Stimulated activated CD8-positive, alpha-beta memory T cell treated with anti-CD3 and anti-CD28 coated beads, Interleukin-4, amount 100 ng/mL, for 24 hours (primary cell): Measurements from ENCODE around the gene ARHGAP10.
"Not testable (repeated sequence)": the region's sequence is repeated elsewhere in the genome, so short reads cannot be mapped to it uniquely, and the experiment has no call there.

Source experiments
- DNase-seq: peaks from one replicate; pipeline ENCODE4 v3.0.0-alpha.2; 2020; ENCODE audit warnings: low read depth

The ARHGAP10 gene

DNA sequence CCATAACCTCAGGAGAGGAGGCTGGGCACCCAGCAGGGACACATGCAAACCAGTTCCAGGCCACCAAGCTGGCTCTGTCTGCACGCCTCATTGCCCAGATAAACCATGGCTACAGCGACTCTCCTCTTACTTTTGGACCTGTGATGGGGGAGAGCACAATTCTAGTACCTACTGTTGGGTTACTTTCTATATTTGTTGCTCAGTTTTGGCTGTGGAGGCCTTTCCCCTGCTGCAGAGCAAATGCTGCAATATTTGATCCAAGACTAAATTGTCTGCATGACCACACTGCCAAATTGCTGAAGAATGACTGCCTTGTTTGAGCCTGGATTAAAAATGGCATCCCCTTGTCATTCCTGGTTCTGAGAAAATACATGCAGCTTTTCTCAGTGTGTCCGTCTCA lies 253.5 kb downstream of the ARHGAP10 start:
- no peak for DNase-seq

DNA sequence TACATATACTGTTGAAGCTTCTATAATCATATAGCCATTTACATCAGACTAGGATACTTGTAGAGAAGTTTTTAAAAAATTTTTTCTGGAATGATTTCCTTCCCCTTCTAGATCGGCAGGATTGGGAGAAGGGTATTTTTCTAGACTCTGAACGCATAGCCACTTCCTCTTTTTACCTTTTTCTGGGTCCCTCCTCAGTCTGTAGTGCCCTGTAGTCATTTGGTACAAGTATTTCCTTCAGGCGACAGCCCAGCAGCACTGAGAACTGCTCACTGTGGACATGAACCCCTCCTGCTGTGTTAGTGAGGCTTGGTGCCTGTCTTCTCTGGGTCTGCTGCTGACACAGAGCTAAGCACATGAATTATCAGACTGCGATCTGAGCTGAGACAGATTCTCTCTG lies 255.4 kb downstream of the ARHGAP10 start:
- DNase-seq: no peak

DNA sequence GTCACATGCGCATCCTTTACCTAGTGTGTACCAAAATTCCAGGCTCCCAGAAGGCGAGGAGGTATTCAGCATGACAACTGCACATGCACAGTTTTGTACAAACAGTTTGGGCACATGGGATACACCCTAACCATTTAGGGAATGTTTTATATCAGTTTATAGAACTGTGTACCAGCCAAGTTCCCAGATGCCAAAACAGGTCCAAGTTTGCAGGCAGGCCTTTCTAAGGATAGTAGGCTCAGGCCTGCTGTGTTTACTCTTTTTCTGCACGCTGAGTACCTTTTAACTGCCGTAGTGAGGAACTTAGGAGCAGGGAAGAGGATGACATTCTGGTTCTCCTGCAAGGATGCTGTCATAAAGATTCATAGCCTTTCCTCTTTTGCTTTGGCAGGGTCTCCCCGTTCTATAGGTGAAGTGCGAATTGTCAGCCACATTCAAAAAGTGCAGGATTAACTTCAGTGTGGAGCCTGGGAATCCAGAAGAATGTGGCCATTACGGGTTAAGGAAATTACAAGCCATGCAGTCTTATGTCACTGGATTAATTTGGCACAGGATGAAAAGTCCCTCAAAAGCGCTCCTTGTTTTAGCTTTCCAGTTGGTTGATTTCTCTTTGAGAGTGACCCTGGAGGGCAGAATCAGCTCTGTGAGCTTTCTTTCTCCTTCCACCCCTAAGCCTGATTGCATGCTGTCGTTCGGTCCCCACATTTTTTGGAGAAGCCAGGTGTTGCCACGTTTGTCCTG lies 259.8 kb downstream of the ARHGAP10 start:
- DNase-seq: no peak

DNA sequence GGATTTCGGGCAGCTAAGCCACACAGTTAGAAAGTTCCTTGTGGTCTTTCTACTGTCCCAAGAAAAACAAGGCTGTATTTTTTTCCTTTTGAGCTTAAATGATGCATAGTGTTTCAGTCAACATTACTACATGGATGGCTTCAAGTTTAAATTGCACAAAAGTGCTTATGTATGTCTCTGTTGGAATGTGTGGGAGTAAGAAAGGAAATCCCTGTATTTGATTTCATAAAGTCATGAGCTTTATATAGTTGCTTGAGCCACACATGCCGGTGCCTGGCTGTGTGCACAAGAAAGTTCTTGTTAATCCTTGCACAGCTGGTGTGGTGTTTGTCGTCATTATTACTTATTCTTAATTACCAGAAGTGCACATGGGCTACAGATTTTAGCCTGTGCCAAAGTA lies 262.2 kb downstream of the ARHGAP10 start:
- DNase-seq: no peak

DNA sequence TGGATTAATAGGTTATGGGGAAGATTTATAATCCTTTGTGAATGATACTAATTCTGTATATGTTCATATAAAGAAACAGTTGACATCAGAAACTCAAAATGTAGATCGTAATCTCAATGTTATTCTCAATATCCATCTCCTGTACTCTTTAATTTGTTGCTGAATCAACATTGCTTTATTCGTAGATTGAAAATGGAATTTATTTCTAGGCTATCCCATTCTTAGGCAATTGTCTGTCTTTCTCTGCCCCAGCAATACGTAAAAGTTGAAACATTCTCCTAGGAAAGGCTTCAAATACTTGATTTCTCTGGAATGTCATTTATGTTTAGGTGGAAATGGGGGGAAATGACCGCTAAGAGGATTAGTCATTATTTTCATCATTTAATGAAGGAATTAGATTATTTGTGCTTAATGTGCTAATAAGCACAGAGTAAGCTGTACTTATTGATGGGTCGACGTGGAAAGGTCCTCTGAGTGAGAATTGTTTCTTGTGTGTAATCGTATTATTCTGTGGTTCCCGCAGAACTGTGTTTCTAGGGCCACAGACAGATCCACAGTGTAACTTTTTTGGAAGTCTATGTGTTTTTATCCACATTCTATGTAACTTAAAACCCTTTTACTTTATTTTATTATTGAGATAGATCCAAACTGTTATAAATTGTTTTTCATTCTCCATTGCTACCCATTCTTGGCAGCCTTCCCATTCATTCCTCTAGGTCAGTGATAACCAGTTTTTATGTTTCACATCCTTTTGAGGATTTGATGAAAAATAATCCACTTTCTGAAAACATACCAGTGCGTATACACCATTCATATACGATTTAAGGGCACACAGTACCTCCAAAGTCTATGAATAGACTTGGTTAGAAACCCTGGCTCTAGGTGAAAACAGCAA lies 262.9 kb downstream of the ARHGAP10 start:
- no peak for DNase-seq

DNA sequence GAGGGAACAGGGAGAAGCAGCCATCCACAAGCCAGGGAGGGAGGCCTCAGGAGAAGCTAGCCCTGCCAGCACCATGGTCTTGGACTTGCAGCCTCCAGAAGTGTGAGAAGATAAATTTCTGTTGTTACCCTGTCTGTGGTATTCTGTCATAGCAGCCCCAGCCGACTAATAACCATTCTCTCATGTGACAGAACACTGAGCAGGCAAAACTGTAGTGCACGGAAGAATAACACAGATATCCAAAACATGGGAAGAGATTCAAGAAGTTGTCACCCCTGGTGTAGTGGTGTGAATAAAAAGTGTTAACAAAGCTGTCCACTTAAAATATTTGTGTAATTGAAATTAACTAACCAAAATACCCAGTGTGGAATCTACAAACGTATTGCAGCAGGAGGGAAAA lies 265.0 kb downstream of the ARHGAP10 start:
- DNase-seq: no peak

DNA sequence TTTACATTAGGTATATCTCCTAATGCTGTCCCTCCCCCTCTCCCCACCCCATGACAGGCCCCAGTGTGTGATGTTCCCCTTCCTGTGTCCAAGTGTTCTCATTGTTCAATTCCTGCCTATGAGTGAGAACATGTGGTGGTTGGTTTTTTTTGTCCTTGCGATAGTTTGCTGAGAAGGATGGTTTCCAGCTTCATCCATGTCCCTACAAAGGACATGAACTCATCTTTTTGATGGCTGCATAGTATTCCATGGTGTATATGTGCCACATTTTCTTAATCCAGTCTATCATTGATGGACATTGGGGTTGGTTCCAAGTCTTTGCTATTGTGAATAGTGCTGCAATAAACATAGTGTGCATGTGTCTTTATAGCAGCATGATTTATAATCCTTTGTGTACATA lies 268.1 kb downstream of the ARHGAP10 start:
- not testable (repeated sequence) for DNase-seq

DNA sequence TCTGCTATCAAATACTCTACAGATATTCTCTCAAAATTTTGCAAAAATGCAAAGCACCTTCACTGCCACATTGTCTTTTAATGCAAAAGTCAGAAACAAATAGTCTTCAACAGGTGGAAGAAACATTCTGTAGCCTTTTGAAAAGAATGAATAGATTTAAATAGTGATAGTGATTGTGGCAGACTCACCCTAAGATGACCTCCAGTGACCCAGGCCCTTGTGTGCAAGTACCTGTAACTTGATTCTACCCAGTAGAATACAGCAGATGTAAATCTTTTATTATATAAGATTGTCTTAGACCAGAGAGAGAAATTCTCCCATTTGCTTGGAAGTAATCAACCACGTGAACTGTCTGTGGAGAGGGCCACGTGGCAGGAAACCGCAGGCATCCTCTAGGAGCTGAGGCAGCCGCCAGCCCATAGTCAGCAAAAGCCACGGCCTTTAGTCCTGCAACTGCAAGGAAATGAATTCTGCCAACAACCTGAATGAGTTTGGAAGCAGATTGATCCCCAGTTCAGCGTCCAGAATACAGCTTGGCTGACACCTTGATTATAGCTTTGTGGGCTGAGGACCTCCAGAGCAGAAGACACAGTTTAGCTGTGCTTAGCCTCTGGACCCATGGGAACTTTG lies 272.5 kb downstream of the ARHGAP10 start:
- DNase-seq: no peak

DNA sequence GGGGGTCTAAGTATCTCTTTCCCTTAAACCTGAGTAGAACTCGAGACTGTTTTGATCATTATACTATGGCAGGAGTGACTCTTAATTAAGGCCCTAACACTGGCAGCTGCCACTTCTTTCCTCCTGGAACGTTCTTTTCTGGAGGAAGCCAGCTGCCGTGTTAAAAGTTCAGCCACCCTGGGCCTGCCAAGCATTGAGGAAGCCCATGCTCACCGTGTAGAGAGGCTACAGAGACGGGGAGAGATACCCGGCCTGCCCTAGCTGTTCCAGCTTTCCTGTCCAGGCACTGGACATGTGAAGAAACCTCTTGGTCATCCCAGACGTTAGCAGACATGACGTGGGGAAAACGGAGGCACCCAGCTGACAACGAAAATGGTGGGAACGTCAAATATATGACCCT lies 274.1 kb downstream of the ARHGAP10 start:
- no peak for DNase-seq

DNA sequence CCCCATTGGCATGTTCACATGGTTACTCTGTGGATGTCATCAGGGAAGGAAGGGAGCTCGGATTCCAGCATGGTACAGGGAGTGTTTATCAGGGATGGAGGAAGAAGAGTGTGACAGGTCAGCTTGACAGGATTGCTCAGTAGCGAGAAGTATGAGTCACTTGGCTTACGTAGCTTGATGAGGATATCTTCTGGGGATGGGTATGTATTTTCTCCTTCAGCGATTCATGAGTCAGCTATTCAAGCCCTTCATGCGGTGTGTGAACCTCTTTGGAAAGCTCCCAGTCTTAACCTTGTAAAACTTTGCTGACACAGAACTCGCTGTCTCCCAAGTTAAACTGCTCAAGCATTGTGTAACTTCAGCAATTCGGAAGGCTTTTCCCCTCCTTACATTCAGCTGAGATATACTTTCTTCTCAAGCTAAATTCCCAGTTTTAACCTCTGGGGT lies 275.4 kb downstream of the ARHGAP10 start:
- DNase-seq: no peak

DNA sequence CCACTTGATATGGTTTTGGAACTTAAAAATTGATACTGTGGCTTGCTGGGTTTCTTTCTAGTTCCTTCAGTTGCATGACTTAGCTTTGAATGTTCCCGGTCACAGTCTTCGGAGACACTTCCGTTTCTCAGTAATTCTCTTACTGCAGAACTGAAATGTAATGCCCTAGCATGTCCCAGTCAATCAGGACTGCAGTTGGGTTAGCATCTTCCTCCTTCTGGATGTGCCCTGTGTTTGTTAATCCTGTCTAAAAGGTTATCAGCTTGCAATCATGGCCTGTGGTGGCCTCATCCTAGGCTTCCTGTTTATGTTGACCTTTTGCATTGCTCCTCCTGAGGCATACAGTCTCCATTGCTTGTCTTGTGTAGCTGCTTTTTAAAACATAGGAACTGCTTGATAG lies 275.9 kb downstream of the ARHGAP10 start:
- no peak for DNase-seq

DNA sequence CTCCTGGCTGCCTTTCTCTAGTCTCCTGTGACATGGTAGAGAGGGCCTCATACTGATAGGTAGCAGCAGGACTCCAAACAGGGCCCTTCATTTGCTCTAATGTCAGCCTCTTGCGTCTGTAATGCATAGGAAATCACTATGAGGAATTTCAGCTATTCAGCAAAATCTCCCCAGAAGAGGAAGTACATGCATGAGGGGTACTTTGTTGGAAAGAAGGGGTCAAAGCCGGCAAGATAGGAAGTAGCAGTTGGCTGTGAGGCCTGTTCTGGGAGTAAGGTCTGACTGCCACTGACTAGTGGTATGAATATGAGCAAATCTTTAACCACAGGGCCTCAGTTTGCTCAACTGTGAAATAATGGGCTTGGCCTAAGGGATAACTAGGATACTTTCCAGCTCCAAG lies 283.2 kb downstream of the ARHGAP10 start:
- no peak for DNase-seq

DNA sequence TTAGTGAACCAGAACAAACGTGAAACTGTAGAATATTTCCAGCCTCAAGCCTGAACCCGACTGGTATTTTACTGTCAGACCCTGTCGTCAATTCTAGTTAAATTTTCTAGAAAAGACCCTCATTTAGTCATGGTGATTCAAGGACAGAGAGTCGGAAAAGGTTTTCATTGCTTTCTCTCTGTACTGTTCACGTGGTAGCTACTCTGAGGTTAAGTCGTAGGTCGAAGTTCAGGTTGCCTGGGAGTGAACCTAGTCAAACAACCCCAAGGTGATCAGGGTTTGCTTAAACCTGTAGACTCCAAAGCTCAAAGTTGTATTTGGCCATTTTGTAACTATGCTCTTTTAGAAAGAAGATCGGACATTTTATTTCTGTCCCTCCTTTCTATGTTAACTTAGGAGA lies 283.6 kb downstream of the ARHGAP10 start:
- no peak for DNase-seq

DNA sequence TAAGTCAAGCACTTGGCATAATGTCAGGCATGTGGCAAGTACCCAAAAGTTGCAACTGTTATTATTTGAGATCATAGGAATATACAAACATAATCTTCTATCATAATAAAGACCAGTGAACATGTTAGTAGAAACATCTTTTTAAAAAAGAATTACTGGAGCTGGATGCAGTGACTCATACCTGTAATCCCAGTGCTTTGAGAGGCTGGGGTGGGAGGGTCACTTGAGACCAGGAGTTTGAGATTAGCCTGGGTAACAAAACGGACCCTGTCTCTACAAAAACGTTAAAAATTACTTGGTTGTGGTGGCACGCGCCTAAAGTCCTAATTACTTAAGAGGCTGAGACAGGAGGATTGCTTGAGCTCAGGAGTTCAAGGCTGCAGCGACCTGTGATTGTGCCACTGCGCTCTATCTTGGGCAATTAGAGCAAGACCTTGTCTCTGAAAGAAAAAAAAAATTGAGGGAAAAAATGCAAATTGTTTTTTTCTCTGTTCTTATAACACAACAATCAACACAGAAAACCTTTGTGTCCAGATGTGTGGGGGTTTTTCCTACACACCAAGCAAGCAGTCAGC lies 284.3 kb downstream of the ARHGAP10 start:
- DNase-seq: no peak

DNA sequence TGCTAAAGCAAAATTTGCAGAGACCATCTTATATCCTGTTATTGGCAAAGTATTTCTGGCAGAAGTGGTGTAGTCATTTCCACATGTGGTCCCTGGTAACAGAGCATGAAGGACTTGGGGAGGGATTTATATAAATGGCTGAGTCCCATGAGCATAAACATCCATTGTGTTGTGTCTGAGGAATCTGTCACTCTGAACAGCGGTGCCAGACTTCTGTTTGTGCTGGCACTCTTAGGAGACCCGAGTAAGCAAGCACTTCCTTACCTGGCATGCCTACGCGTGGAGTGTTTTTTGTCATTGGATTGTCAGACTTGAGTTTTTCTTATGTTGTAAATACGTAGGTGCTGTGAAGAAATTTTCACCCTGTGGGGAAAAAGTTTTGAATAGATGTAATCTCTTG lies 285.9 kb downstream of the ARHGAP10 start:
- DNase-seq: no peak

DNA sequence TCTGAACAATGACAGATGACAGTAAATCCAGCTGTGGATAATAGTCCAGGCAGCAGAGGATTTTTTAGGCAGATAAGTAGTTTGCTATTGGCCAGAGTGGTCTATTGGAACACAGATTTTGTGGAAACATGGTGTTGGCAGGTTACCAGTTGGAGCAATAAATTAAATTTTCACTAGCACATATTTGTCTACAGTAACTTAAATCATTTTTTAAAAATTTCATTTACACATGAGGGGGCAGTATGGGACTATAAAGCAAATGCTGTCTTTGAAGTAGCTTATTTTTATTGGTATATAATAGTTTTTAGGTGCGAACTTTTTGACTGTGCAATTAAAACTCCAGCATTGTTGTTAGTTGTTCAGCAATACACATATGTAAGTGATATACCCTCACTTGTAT lies 289.8 kb downstream of the ARHGAP10 start:
- DNase-seq: no peak

DNA sequence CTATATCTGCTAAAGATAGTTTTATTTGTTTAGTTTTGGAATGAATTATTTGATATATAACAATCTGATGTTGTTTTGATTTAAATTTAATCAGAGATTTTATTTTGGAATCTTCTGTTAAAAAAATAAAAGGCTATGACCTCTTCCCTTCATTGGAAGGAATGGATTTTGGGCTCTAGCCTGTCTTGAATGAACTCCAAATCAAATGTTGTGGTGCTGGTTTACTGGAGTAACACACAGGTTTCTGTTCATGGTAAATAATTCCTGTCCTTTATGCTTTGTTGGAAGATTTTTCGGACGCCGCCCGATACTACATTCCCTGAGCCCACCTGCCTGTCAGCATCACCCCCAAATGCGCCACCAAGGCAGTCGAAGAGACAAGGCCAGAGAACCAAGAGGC lies 291.1 kb downstream of the ARHGAP10 start:
- no peak for DNase-seq

DNA sequence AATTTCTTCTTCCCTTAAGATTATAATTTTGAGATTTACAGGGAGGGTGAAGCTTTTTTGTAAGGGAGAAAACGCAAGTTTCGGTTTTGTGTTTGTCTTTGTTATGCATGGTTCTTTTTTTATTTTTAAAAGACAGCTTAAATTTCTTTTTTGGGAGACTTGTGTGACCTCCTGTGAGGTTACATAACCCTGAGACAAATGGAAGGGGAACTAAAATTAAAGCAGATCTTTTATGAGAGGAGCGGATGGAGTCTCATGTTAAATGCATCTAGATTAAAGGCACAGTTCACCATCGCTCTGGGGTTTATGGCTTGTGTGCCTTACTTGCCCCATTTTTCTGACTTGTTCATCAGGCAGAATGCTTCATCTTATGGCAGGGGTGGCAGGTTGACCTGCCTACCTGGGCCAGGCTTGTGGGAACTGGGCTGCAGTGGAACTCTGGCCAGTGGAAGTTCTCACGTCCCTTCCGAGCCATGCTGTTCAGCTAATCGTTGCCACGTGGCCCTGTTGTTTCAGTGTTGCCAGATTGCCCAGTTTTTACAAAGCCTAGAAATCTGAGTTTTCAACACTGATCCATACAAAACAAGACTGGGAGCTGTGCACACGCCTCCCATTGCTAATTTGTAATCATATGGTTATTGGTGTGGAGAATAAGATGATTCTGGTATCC lies 291.8 kb downstream of the ARHGAP10 start:
- no peak for DNase-seq

DNA sequence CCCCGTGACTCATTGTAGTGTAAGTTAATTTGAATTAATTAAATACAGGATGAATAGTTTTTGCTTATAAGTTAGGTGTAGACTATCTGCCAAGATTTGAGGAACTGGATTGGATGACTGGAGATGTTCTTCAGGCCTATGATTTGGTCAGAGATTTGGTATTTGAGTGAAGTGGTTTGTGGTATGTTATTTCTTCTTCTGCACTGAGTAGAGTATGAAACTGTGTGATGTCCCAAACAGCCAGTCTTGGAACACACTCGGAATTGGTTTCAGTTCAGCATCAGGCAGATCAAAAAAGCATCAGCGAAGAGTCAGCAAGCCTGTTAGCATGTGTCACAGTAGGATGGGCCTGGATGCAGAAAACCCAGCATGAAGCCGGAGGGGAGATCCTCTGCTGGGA lies 294.1 kb downstream of the ARHGAP10 start:
- no peak for DNase-seq

DNA sequence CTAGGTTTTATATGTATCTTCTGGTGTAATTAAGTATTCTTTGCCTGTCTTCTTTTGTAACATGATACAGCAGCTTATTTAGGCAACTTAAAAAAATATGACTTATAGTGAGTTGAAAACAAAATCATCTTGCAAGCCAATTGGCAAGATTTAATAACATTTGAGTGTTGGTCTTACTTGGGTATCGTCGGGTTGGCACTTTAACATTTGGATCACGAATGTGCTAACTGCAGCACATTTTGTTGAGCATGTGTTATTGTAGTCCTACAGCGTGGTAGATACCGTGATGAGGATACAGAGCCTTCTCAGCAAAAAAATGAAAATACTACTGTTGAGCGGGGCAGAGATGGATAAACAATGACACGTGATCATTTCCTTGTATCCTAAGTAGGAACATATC lies 295.3 kb downstream of the ARHGAP10 start:
- DNase-seq: no peak

DNA sequence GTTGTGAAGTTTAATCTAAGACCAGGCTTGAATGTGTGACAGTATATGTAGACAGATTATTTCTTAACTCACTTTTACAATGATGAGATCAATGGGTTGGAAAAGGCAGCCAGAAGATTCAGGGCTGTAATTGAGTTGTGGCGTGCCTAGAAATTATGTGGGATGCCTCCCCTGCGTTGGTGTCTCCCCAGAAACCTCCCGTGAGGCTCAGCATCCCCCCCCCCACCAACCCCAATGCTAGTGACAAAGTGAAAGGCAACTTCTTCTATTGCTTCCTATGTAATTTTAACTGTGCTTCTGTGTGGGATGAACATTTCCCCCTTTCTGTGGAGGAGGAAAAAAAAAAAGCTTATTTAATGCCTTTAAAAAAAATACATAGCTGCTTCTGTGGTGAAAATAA lies 297.9 kb downstream of the ARHGAP10 start:
- DNase-seq: no peak
